SK-N-SH (cell line): ENCODE results near the gene C6orf163. TPM values are rescaled to one million over a fixed set of nuclear protein-coding genes. Genes with fewer than 3 reads are reported as not detected.

Experiments
- CTCF ChIA-PET: fragments of 300-600, 350-600 bp; formaldehyde crosslinking; extraction: SDS; loops from one replicate; lab custom pipeline; 2021; lab: Yijun Ruan, JAX
- POLR2A ChIA-PET: fragments of 350-600 bp; sonication (Branson Sonifier 250); formaldehyde crosslinking; extraction: SDS; loops from one replicate; lab custom pipeline; 2020; ENCODE audit warnings: antibody characterized with exemption, inconsistent platforms; lab: Yijun Ruan, JAX
- DNase-seq: peaks from one replicate; pipeline ENCODE4 v3.0.0; 2012
- H2AFZ ChIP-seq: fragments of 200-600 bp; sonication (generic); 2 replicates; pipeline ENCODE4 v1.8.1; 2016; ENCODE audit warnings: antibody characterized with exemption, mild to moderate bottlenecking, low read depth
- H3F3A ChIP-seq: fragments of 200-600 bp; sonication (generic); replicated peaks from 2 replicates; pipeline ENCODE3; 2016; ENCODE audit warnings: antibody characterized with exemption, mild to moderate bottlenecking; ENCODE audit not compliant: insufficient read depth
- H3K27ac ChIP-seq, 2 experiments: fragments of 200-500 bp in 1 of 2; fragments of 200-600 bp in 1 of 2; sonication (Bioruptor generic) in 1 of 2; sonication (generic), shearing (Covaris generic) in 1 of 2; 2 replicates each; pipeline versions ENCODE4 v1.5.1 to v1.6.1; 2014 to 2016; ENCODE audit warnings: low read depth in 2 of 2, inconsistent platforms in 1 of 2, low read length in 1 of 2, mild to moderate bottlenecking in 1 of 2, mixed read lengths in 1 of 2
- H3K27me3 ChIP-seq: fragments of 200-600 bp; sonication (generic), shearing (Covaris generic); 2 replicates; pipeline ENCODE4 v1.6.1; 2016; ENCODE audit warnings: mixed run types; ENCODE audit not compliant: insufficient read depth
- H3K36me3 ChIP-seq, 2 experiments: fragments of 200-500 bp in 1 of 2; fragments of 200-600 bp in 1 of 2; sonication (Bioruptor generic) in 1 of 2; sonication (generic) in 1 of 2; replicated peaks in 1 of 2; 2 replicates each; pipeline versions ENCODE3 to v1.5.1; 2014 to 2016; ENCODE audit warnings: low read length in 1 of 2, mild to moderate bottlenecking in 1 of 2; ENCODE audit not compliant: insufficient read depth in 2 of 2, control insufficient read depth in 1 of 2
- H3K4me1 ChIP-seq, 2 experiments: fragments of 200-500 bp in 1 of 2; fragments of 200-600 bp in 1 of 2; sonication (Bioruptor generic) in 1 of 2; sonication (generic), shearing (Covaris generic) in 1 of 2; 2 replicates each; pipeline versions ENCODE4 v1.5.1 to v1.6.1; 2014 to 2016; ENCODE audit warnings: low read depth in 1 of 2, low read length in 1 of 2, mixed run types in 1 of 2; ENCODE audit not compliant: insufficient read depth in 2 of 2, control insufficient read depth in 1 of 2
- H3K4me2 ChIP-seq: fragments of 200-600 bp; sonication (generic), shearing (Covaris generic); 2 replicates; pipeline ENCODE4 v1.6.1; 2017; ENCODE audit warnings: mixed run types
- H3K4me3 ChIP-seq, 2 experiments: fragments of 200-500 bp in 1 of 2; fragments of 200-600 bp in 1 of 2; sonication (Bioruptor generic) in 1 of 2; sonication (generic), shearing (Covaris generic) in 1 of 2; 2 replicates each; pipeline versions ENCODE4 v1.5.1 to v1.8.1; 2014 to 2016; ENCODE audit warnings: low read depth in 2 of 2, inconsistent platforms in 1 of 2, low read length in 1 of 2, mild to moderate bottlenecking in 1 of 2, mixed read lengths in 1 of 2, moderate library complexity in 1 of 2
- H3K79me2 ChIP-seq: fragments of 200-600 bp; sonication (generic); 2 replicates; pipeline ENCODE4 v1.8.1; 2017; ENCODE audit warnings: mild to moderate bottlenecking; ENCODE audit not compliant: insufficient read depth
- H3K9ac ChIP-seq: fragments of 200-600 bp; sonication (generic); 2 replicates; pipeline ENCODE4 v1.6.1; 2017; ENCODE audit warnings: mixed run types
- H3K9me2 ChIP-seq: fragments of 200-600 bp; sonication (generic); 2 replicates; pipeline ENCODE4 v1.6.1; 2017; ENCODE audit warnings: mixed run types
- H3K9me3 ChIP-seq: fragments of 200-600 bp; sonication (generic); 2 replicates; pipeline ENCODE4 v1.6.1; 2017; ENCODE audit warnings: mixed run types, mild to moderate bottlenecking, moderate library complexity
- H4K20me1 ChIP-seq: fragments of 200-600 bp; sonication (generic); 2 replicates; pipeline ENCODE4 v1.6.1; 2017; ENCODE audit warnings: mild to moderate bottlenecking, mixed run types; ENCODE audit not compliant: insufficient read depth
- CHD2 ChIP-seq: fragments of 150-350 bp; IDR thresholded peaks from 2 replicates; pipeline ENCODE4 v1.6.1; 2018; ENCODE audit warnings: low read length; ENCODE audit not compliant: partially characterized antibody
- EP300 ChIP-seq, 2 experiments: IDR thresholded peaks; 2 replicates each; pipeline versions ENCODE4 v1.4.0 to v1.6.1; 2012; ENCODE audit warnings: borderline replicate concordance in 1 of 2, low read depth in 1 of 2, low read length in 1 of 2
- EZH2phosphoT487 ChIP-seq: fragments of 200-600 bp; sonication (generic); IDR thresholded peaks from 2 replicates; pipeline ENCODE4 v1.6.1; 2017; ENCODE audit warnings: low read depth, mixed run types, mild to moderate bottlenecking, antibody characterized with exemption, moderate library complexity, borderline replicate concordance
- MXI1 ChIP-seq: IDR thresholded peaks from 2 replicates; pipeline ENCODE4 v1.6.1; 2012; ENCODE audit warnings: mild to moderate bottlenecking, low read depth, low read length, improper control_type of control experiment
- NRF1 ChIP-seq: IDR thresholded peaks from 2 replicates; pipeline ENCODE4 v1.6.1; 2012; ENCODE audit warnings: low read depth, mild to moderate bottlenecking, low read length
- POLR2AphosphoS5 ChIP-seq: IDR thresholded peaks from 2 replicates; pipeline ENCODE4 v1.6.1; 2012; ENCODE audit warnings: low read depth, low read length
- RAD21 ChIP-seq: IDR thresholded peaks from 2 replicates; pipeline ENCODE4 v1.6.1; 2012; ENCODE audit warnings: mild to moderate bottlenecking, low read length
- RCOR1 ChIP-seq: fragments of 150-350 bp; IDR thresholded peaks from 2 replicates; pipeline ENCODE4 v1.6.1; 2017; ENCODE audit warnings: antibody characterized with exemption, low read length
- RFX5 ChIP-seq: IDR thresholded peaks from 2 replicates; pipeline ENCODE4 v1.6.1; 2012; ENCODE audit warnings: mild to moderate bottlenecking, improper control_type of control experiment, low read length
- SIN3A ChIP-seq: IDR thresholded peaks from 2 replicates; pipeline ENCODE4 v1.6.1; 2012; ENCODE audit warnings: low read depth, mild to moderate bottlenecking, low read length, moderate library complexity, borderline replicate concordance
- SMC3 ChIP-seq: IDR thresholded peaks from 2 replicates; pipeline ENCODE4 v1.6.1; 2012; ENCODE audit warnings: low read depth, low read length, improper control_type of control experiment
- TCF12 ChIP-seq: IDR thresholded peaks from 2 replicates; pipeline ENCODE4 v1.4.0; 2012
- TEAD4 ChIP-seq: IDR thresholded peaks from 2 replicates; pipeline ENCODE4 v1.4.0; 2012; ENCODE audit warnings: mild to moderate bottlenecking, borderline replicate concordance; ENCODE audit not compliant: insufficient read depth
- YY1 ChIP-seq: IDR thresholded peaks from 2 replicates; pipeline ENCODE4 v1.4.0; 2012; ENCODE audit warnings: low read depth, mild to moderate bottlenecking
- WGBS: methylation state at CpG from one replicate; pipeline ENCODE4 v1.1.6; 2017; ENCODE audit warnings: low lambda C conversion rate; 5-methylcytosine and 5-hydroxymethylcytosine counted together
- polyA plus RNA-seq, 3 experiments: library from polyadenylated mRNA; depleted of rRNA; stranded (reverse); fragments of >200 nt; gene quantifications; 2 replicates each; pipeline ENCODE4 v1.2.3, GENCODE V29; 2012
- TF ChIP-seq, protein P1 (sequence below): IDR thresholded peaks from 2 replicates; pipeline ENCODE4 v1.4.0; 2012; ENCODE audit warnings: low read depth, borderline replicate concordance
- TF ChIP-seq, protein P2 (sequence below): IDR thresholded peaks from 2 replicates; pipeline ENCODE4; 2012
- TF ChIP-seq, protein P3 (sequence below): IDR thresholded peaks from 2 replicates; pipeline ENCODE4 v1.6.1; 2012; ENCODE audit warnings: mild to moderate bottlenecking, low read depth, low read length, moderate library complexity

C6orf163 gene
- polyA plus RNA-seq, 1 of the 3 experiments (the other 2 are of a cell fraction) = 0.49 TPM

DNA sequence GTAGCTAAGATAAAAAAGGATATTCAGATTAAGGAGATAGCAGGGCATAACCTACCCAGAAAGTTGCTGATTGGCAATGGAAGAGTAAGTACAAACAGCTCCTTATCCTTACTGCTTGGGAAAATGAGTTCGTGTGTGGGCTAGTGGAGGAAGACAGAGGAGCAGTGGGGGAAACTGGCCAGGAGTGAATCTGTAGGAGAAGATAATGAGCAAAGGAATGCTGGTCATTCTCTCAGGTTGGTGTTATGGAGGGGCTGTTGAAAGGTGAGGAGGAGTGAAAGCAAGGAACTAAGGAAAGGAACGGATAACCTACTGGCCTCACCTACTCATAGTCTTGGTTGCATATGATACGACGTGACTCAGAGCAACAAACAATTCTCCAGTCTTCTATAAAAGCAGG, 8.2 kb upstream of the C6orf163 start:
- 99% methylated on average over 4 of the region's 4 CpGs for WGBS
- no peak for DNase-seq
- Histone ChIP-seq H3K27ac (no peak overlapping the region), H3K9me3 (no peaks in the 10 kb centered on the region), H3K4me3 (no peak overlapping the region), H3K4me2 (no peak overlapping the region), H3K79me2 (0 out of 2 replicates have a peak, but pooled peaks cover 8% of the 10 kb centered on the region), H4K20me1 (no peaks in the 10 kb centered on the region), H2AFZ (no peak overlapping the region), H3K9ac (no peak overlapping the region), H3K36me3 (no peaks in the 10 kb centered on the region), H3F3A (no peaks in the 10 kb centered on the region), H3K27me3 (no peaks in the 10 kb centered on the region), H3K9me2 (no peaks in the 10 kb centered on the region), H3K4me1 (0 out of 4 replicates have a peak, but pooled peaks cover 0 to 6% of the 10 kb centered on the region in 2 experiments)
- CTCF ChIA-PET = no interaction called here
- TF ChIP-seq YY1 = no peak
- TF ChIP-seq, protein P1, sequence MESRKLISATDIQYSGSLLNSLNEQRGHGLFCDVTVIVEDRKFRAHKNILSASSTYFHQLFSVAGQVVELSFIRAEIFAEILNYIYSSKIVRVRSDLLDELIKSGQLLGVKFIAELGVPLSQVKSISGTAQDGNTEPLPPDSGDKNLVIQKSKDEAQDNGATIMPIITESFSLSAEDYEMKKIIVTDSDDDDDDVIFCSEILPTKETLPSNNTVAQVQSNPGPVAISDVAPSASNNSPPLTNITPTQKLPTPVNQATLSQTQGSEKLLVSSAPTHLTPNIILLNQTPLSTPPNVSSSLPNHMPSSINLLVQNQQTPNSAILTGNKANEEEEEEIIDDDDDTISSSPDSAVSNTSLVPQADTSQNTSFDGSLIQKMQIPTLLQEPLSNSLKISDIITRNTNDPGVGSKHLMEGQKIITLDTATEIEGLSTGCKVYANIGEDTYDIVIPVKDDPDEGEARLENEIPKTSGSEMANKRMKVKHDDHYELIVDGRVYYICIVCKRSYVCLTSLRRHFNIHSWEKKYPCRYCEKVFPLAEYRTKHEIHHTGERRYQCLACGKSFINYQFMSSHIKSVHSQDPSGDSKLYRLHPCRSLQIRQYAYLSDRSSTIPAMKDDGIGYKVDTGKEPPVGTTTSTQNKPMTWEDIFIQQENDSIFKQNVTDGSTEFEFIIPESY = no peak
- TF ChIP-seq EP300 (IDR thresholded peaks at IDR 0.05; ENCODE audit: borderline replicate concordance in 1 of 2, low read depth in 1 of 2, low read length in 1 of 2) = no peak
- no peak for TF ChIP-seq EZH2phosphoT487
- TF ChIP-seq SMC3 = no peak
- no peak for TF ChIP-seq POLR2AphosphoS5
- POLR2A ChIA-PET = no interaction called here

DNA sequence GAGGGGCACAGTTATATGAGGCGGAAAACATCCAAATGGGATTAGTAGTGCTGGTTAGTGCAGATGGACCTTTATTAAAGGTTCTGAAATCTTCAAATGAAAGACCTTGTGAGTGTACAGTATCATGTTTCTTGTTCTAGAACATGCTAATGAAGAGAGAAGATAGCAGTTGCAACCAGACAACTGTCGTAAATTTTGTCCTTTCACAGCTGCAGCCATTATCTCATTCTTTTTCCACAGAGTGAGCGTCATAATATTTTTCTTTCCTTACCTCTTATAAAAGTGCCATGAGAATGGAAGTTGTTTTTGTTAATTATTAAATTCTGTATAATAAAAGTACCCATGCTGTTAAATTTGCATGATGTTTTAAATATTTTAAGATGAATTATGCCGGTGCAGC, 4.4 kb upstream of the C6orf163 start:
- no peak overlapping the region for H3K4me2 ChIP-seq
- H3K27me3 ChIP-seq = no peaks in the 10 kb centered on the region
- ChIA-PET CTCF (interaction anchor here (1.1 to 2.4 kb wide), 3 partner anchors 9 to 63 kb away, joined by 3 to 8 read pairs (median 7); no protein-coding TSS in a partner anchor), POLR2A (interaction anchor here (0.7 kb wide), 1 partner anchor 201 kb away, joined by 3 read pairs; no protein-coding TSS in a partner anchor)
- H3K27ac ChIP-seq = no peak overlapping the region
- TF ChIP-seq, protein P2, sequence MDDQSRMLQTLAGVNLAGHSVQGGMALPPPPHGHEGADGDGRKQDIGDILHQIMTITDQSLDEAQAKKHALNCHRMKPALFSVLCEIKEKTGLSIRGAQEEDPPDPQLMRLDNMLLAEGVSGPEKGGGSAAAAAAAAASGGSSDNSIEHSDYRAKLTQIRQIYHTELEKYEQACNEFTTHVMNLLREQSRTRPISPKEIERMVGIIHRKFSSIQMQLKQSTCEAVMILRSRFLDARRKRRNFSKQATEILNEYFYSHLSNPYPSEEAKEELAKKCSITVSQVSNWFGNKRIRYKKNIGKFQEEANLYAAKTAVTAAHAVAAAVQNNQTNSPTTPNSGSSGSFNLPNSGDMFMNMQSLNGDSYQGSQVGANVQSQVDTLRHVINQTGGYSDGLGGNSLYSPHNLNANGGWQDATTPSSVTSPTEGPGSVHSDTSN = no peak
- TF ChIP-seq, protein P1 = no peak
- TF ChIP-seq, protein P3, sequence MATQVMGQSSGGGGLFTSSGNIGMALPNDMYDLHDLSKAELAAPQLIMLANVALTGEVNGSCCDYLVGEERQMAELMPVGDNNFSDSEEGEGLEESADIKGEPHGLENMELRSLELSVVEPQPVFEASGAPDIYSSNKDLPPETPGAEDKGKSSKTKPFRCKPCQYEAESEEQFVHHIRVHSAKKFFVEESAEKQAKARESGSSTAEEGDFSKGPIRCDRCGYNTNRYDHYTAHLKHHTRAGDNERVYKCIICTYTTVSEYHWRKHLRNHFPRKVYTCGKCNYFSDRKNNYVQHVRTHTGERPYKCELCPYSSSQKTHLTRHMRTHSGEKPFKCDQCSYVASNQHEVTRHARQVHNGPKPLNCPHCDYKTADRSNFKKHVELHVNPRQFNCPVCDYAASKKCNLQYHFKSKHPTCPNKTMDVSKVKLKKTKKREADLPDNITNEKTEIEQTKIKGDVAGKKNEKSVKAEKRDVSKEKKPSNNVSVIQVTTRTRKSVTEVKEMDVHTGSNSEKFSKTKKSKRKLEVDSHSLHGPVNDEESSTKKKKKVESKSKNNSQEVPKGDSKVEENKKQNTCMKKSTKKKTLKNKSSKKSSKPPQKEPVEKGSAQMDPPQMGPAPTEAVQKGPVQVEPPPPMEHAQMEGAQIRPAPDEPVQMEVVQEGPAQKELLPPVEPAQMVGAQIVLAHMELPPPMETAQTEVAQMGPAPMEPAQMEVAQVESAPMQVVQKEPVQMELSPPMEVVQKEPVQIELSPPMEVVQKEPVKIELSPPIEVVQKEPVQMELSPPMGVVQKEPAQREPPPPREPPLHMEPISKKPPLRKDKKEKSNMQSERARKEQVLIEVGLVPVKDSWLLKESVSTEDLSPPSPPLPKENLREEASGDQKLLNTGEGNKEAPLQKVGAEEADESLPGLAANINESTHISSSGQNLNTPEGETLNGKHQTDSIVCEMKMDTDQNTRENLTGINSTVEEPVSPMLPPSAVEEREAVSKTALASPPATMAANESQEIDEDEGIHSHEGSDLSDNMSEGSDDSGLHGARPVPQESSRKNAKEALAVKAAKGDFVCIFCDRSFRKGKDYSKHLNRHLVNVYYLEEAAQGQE = no peak
- TF ChIP-seq MXI1 (no peak), RCOR1 (no peak), SIN3A (no peak), RFX5 (no peak), CHD2 (no peak), EP300 (IDR thresholded peaks at IDR 0.05; ENCODE audit: borderline replicate concordance in 1 of 2, low read depth in 1 of 2, low read length in 1 of 2) (no peak), NRF1 (no peak), RAD21 (no peak), POLR2AphosphoS5 (no peak), TEAD4 (no peak), TCF12 (no peak)
- H3F3A ChIP-seq = no peaks in the 10 kb centered on the region
- no peak overlapping the region for H3K4me3 ChIP-seq
- no peaks in the 10 kb centered on the region for H4K20me1 ChIP-seq
- H3K36me3 ChIP-seq = peaks cover 0 to 4% of the 10 kb centered on the region in 2 experiments
- whole genome bisulfite sequencing = over 99% methylated on average over 4 of the region's 4 CpGs
- no peak for DNase-seq
- H3K9me3 ChIP-seq = no peaks in the 10 kb centered on the region
- H3K9ac ChIP-seq = no peak overlapping the region
- H3K79me2 ChIP-seq = no peaks in the 10 kb centered on the region
- no peaks in the 10 kb centered on the region for H3K4me1 ChIP-seq
- no peak overlapping the region for H2AFZ ChIP-seq
- no peaks in the 10 kb centered on the region for H3K9me2 ChIP-seq
